Germinal center (tissue), 1 donor: ENCODE data around the gene PRODH2.
"Not testable (repeated sequence)": the region's sequence is repeated elsewhere in the genome, so short reads cannot be mapped to it uniquely, and the experiment has no call there.

Experiments used
- DNase-seq: peaks from one replicate; pipeline ENCODE4 v3.0.0; 2012; ENCODE audit warnings: mixed read lengths, low spot score

The PRODH2 gene

GRCh38 chr19:35843676-35844481, 31.2 kb upstream of the PRODH2 start:
- DNase-seq: no peak

DNA sequence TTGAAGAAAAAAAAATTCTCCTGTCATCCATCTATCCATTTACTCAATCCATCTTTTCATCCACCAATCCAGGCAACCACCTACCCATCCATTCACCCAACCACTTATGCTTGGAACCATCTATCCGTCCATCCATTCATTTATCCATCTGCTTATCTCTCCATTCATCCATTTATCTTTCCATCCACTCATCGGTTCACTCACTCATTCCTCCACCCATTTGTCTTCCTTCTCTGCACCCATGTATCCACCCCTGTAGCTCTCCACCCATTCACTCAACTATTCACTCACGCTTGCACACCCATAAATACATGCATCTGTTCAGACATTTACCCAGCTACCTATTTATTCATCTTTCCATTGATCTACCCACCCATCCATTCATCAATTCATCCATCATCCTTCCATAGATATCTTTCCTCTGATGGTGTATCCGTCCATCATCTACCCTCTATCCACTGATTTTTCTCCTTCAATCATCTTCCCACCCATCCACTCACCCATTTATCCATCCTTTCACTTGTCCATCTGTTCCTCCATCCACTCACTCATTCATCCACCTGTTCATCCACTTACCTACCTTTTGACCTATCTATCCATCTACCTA, 30.1 kb upstream of the PRODH2 start:
- DNase-seq: no peak

GRCh38 chr19:35841961-35842595, 29.4 kb upstream of the PRODH2 start:
- no peak for DNase-seq

- DNase-seq: not testable (repeated sequence)
Observed at GRCh38 chr19:35836096-35836495, 23.5 kb upstream of the PRODH2 start.

- DNase-seq: no peak
Observed at GRCh38 chr19:35833972-35834371, 21.3 kb upstream of the PRODH2 start.

DNA sequence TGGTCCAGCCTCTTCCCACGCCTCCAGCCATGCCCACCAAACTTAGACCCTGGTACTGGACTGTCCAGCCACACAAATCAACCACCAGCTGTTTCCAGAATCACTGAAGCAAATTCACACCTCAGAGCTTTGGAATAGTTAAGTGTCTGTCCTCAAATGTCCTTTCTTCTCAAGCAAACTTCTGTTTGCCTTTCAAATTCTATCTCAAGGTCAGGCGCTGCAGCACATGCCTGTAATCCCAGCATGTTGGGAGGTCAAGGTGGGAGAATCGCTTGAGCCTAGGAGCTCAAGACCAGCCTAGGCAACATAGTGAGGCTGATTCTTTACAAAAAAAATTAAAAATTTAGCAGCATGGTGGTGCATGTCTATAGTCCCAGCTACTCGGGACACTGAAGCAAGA, 19.4 kb upstream of the PRODH2 start:
- DNase-seq: no peak

GRCh38 chr19:35830986-35831385, 18.3 kb upstream of the PRODH2 start:
- DNase-seq: no peak

GRCh38 chr19:35828692-35829301, 16.2 kb upstream of the PRODH2 start:
- peak; percentile 38 for DNase-seq

GRCh38 chr19:35824150-35824549, 11.5 kb upstream of the PRODH2 start:
- DNase-seq: no peak

DNA sequence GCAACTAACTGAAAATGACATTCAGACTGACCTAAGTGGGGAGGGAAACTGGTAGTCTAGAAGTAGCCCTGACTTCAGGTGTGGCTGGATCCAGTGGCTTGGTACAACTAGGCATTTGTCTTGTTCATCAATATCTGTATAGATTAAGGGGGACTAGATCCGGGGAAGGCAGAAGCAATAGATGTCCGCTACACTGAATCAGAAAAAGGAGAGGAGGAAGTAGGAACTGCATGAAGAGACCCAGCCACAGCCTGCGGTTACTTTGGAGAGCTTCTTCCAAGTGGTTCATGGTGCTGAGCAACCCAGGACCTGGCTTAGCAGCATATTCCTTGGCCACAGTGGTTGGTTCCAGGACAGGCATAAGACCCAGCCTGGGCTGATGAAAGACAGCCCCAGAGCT, 9.9 kb upstream of the PRODH2 start:
- DNase-seq: no peak

- DNase-seq: no peak
Observed at GRCh38 chr19:35818445-35818844, 5.8 kb upstream of the PRODH2 start.

DNA sequence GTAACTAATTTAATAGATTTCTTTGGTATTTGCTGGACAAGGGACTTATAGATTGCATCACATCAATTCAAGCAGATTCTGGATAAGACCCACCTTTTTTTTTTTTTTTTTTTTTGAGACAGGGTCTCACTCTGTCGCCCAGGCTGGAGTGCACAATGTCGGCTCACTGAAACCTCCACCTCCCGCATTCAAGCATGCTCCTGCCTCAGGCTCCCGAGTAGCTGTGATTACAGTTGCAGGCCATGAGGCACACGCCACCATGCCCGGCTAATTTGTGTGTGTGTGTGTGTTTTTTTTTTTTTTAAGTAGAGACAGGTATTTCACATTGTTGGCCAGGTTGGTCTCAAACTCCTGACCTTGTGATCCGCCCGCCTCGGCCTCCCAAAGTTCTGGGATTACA, 4.2 kb upstream of the PRODH2 start:
- DNase-seq: no peak

GRCh38 chr19:35816262-35816661, 3.6 kb upstream of the PRODH2 start:
- no peak for DNase-seq

DNA sequence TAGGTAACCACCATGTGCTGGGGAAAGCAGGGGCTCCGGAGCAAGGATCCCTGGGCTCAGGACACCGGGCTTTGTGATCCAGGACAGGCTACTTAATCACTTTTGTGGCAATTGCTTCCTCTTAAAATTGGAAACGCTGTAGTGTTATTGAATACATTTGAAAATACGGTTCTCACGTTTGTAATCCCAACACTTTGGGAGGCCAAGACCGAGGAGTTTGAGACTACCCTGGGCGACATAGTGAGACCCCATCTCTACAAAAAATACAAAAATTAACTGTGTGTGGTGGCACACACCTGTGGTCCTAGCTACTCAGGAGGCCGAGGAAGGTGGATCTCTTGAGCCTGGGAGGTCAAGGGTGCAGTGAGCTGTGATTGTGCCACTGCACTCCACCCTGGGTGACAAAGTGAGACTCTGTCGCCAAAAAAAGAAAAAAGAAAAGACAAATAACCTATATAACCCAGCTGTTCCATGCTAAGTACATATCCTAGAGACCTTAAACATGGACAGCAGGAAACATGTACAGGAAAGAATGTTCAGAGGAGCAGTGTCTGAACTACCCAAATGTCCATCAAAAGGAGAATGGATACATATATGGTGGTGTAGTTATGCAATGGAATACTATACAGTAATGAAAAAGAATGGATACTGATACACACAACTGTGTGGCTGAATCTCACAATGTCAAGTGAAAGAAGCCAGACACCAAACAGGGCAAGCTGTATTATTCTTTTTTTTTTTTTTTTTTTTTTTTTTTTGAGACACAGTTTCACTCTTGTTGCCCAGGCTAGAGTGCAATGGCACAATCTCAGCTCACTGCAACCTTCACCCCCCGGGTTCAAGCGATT, 622 bp upstream of the PRODH2 start:
- no peak for DNase-seq

GRCh38 chr19:35811317-35812219, 1.1 kb downstream of the PRODH2 start:
- no peak for DNase-seq

GRCh38 chr19:35807633-35808032, 5.0 kb downstream of the PRODH2 start:
- no peak for DNase-seq

- DNase-seq: no peak
Observed at GRCh38 chr19:35806597-35806996, 6.0 kb downstream of the PRODH2 start.

- no peak for DNase-seq
Observed at GRCh38 chr19:35805526-35806102, 7.0 kb downstream of the PRODH2 start.

DNA sequence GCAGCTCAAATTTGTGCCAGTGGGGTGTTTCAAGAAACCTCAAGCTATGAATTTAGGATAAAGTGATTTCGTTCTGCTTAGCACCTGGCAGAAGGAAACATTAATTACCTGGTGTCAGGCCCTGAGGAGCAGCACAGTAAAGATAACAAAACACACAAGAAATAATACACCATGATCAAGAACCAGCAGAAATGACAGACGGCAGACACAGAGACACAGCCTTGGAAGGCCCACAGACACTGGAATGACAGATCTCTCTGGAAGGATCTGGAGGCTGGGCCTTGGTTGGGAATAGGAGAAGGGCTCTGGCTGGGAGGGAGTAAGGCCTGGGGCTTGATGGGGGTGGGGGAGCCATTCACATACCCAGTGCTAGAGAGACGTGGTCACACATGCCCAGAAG, 10.8 kb downstream of the PRODH2 start:
- no peak for DNase-seq

- DNase-seq: no peak
Observed at GRCh38 chr19:35797663-35798062, 15.0 kb downstream of the PRODH2 start.
